ENCODE results near the gene GP2.

- TF ChIP-seq FOXM1 (IDR thresholded peaks at IDR 0.05; ENCODE audit: borderline replicate concordance) = no peak
- TF ChIP-seq ELF4 (IDR thresholded peaks at IDR 0.05) = no peak
- no peak for TF ChIP-seq TARDBP (IDR thresholded peaks at IDR 0.05)
- no peak for TF ChIP-seq CTBP1 (IDR thresholded peaks at IDR 0.05; ENCODE audit: borderline replicate concordance)
- no peak for TF ChIP-seq L3MBTL2 (conservative IDR thresholded peaks at IDR 0.05)
- no peak for TF ChIP-seq FOXA1 (IDR thresholded peaks at IDR 0.05)
- no peak for TF ChIP-seq ARNT (IDR thresholded peaks at IDR 0.05)
- no peak for TF ChIP-seq ZNF384 (IDR thresholded peaks at IDR 0.05)
- TF ChIP-seq BHLHE40 (IDR thresholded peaks at IDR 0.05; ENCODE audit: borderline replicate concordance) = no peak
These were observed 20.5 kb upstream of the GP2 start for GRCh38 chr16:20347666-20348364.

Measured in HEK293T (cell line).